IMR-90 (cell line): Measurements from ENCODE around the gene MRPL51. TPM values are rescaled to one million over a fixed set of nuclear protein-coding genes. Genes with fewer than 3 reads are reported as not detected.

Experiments used
- ATAC-seq: fragments of 200-7000 bp; cut with Tn5 transposase; 2 replicates; pipeline ENCODE4 v1.9.1; 2020; ENCODE audit warnings: low read depth, mild to moderate bottlenecking, moderate library complexity
- BruUV-seq: library from RNA; stranded (reverse); fragments of 400-500 nt; replicated peaks from 2 replicates; lab custom pipeline; 2021; lab: Mats Ljungman, UMichigan
- CTCF ChIA-PET: fragments of 300-600 bp; formaldehyde crosslinking; extraction: SDS; loops from one replicate; lab custom pipeline; 2021; ENCODE audit warnings: antibody characterized with exemption; lab: Yijun Ruan, JAX
- POLR2A ChIA-PET: fragments of 300-600 bp; sonication (Branson Sonifier 250); formaldehyde crosslinking; loops from one replicate; lab custom pipeline; 2022; ENCODE audit warnings: antibody characterized with exemption; ENCODE audit not compliant: unreplicated experiment; lab: Charles Lee
- DNase-seq: peaks from one replicate; pipeline ENCODE4 v3.0.0; 2013
- H2AFZ ChIP-seq: replicated peaks from 2 replicates; pipeline ENCODE3; 2013; ENCODE audit warnings: low read length, mild to moderate bottlenecking; ENCODE audit not compliant: poor library complexity
- H2AK5ac ChIP-seq: 2 replicates; pipeline ENCODE4 v1.6.1; 2013; ENCODE audit warnings: low read depth, low read length, inconsistent platforms
- H2AK9ac ChIP-seq: replicated peaks from 2 replicates; pipeline ENCODE3; 2013; ENCODE audit warnings: mild to moderate bottlenecking, low read depth, low read length, moderate library complexity; ENCODE audit not compliant: poor library complexity
- H2BK120ac ChIP-seq: 2 replicates; pipeline ENCODE4 v1.6.1; 2013; ENCODE audit warnings: low read depth, low read length, inconsistent platforms
- H2BK15ac ChIP-seq: 3 replicates; pipeline ENCODE4 v1.6.1; 2013; ENCODE audit warnings: low read depth, low read length, inconsistent platforms
- H2BK20ac ChIP-seq: 2 replicates; pipeline ENCODE4 v1.6.1; 2013; ENCODE audit warnings: low read depth, mild to moderate bottlenecking, inconsistent platforms, low read length, moderate library complexity
- H2BK5ac ChIP-seq: 2 replicates; pipeline ENCODE4 v1.6.1; 2013; ENCODE audit warnings: mild to moderate bottlenecking, low read depth, low read length, inconsistent platforms; ENCODE audit not compliant: poor library complexity, severe bottlenecking
- H3K14ac ChIP-seq: replicated peaks from 2 replicates; pipeline ENCODE4 v1.6.1; 2013; ENCODE audit warnings: low read depth, low read length, inconsistent platforms
- H3K18ac ChIP-seq: 2 replicates; pipeline ENCODE4 v1.6.1; 2013; ENCODE audit warnings: low read depth, low read length, control low read depth
- H3K23ac ChIP-seq: 2 replicates; pipeline ENCODE4 v1.6.1; 2013; ENCODE audit warnings: low read depth, low read length, inconsistent platforms
- H3K27ac ChIP-seq: 2 replicates; pipeline ENCODE4 v1.5.1; 2013; ENCODE audit warnings: mild to moderate bottlenecking, control low read depth, low read length; ENCODE audit not compliant: insufficient read depth
- H3K27me3 ChIP-seq: 2 replicates; pipeline ENCODE4 v1.6.1; 2013; ENCODE audit warnings: low read length; ENCODE audit not compliant: control insufficient read depth, insufficient read depth
- H3K36me3 ChIP-seq: 2 replicates; pipeline ENCODE4 v1.6.1; 2013; ENCODE audit warnings: low read length, mixed read lengths; ENCODE audit not compliant: control insufficient read depth, insufficient read depth
- H3K4ac ChIP-seq: 2 replicates; pipeline ENCODE4 v1.6.1; 2013; ENCODE audit warnings: low read depth, low read length, inconsistent platforms
- H3K4me1 ChIP-seq: 2 replicates; pipeline ENCODE4 v1.6.1; 2013; ENCODE audit warnings: low read length, mixed read lengths; ENCODE audit not compliant: control insufficient read depth, insufficient read depth
- H3K4me2 ChIP-seq: 2 replicates; pipeline ENCODE4 v1.6.1; 2013; ENCODE audit warnings: low read depth, mild to moderate bottlenecking, control low read depth, low read length, moderate library complexity
- H3K4me3 ChIP-seq: 2 replicates; pipeline ENCODE4 v1.5.1; 2013; ENCODE audit warnings: low read depth, mild to moderate bottlenecking, control low read depth, low read length, moderate library complexity; ENCODE audit not compliant: insufficient read depth
- H3K56ac ChIP-seq: 2 replicates; pipeline ENCODE4 v1.6.1; 2013; ENCODE audit warnings: low read length, inconsistent platforms; ENCODE audit not compliant: insufficient read depth; ENCODE audit errors: extremely low read depth
- H3K79me1 ChIP-seq, 2 experiments: 2 replicates each; pipeline ENCODE4 v1.6.1; 2013; ENCODE audit warnings: low read length in 2 of 2, inconsistent platforms in 1 of 2, low read depth in 1 of 2
- H3K9ac ChIP-seq: 2 replicates; pipeline ENCODE4 v1.6.1; 2013; ENCODE audit warnings: low read depth, low read length, control low read depth
- H3K9me1 ChIP-seq: 2 replicates; pipeline ENCODE4 v1.6.1; 2013; ENCODE audit warnings: low read length, inconsistent platforms; ENCODE audit not compliant: insufficient read depth
- H3K9me3 ChIP-seq: 2 replicates; pipeline ENCODE4 v1.6.1; 2013; ENCODE audit warnings: low read length; ENCODE audit not compliant: control insufficient read depth, insufficient read depth
- H4K20me1 ChIP-seq: 2 replicates; pipeline ENCODE4 v1.6.1; 2013; ENCODE audit warnings: low read length, inconsistent platforms; ENCODE audit not compliant: insufficient read depth
- H4K5ac ChIP-seq: 2 replicates; pipeline ENCODE4 v1.6.1; 2013; ENCODE audit warnings: mild to moderate bottlenecking, low read depth, low read length, control low read depth
- H4K8ac ChIP-seq, 2 experiments: 2 replicates each; pipeline ENCODE4 v1.6.1; 2013; ENCODE audit warnings: low read depth in 2 of 2, low read length in 2 of 2, control low read depth in 1 of 2, inconsistent platforms in 1 of 2
- H4K91ac ChIP-seq: 2 replicates; pipeline ENCODE4 v1.6.1; 2013; ENCODE audit warnings: low read depth, low read length, inconsistent platforms; ENCODE audit not compliant: insufficient read depth
- BHLHE40 ChIP-seq: fragments of 150-350 bp; IDR thresholded peaks from 2 replicates; pipeline ENCODE4 v1.6.1; 2016; ENCODE audit warnings: mild to moderate bottlenecking, low read depth, low read length
- CEBPB ChIP-seq: IDR thresholded peaks from 2 replicates; pipeline ENCODE4 v1.6.1; 2012; ENCODE audit warnings: low read depth, low read length, improper control_type of control experiment
- MAZ ChIP-seq: IDR thresholded peaks from 2 replicates; pipeline ENCODE4 v1.6.1; 2012; ENCODE audit warnings: low read depth, mild to moderate bottlenecking, low read length, improper control_type of control experiment, moderate library complexity, borderline replicate concordance
- MXI1 ChIP-seq: IDR thresholded peaks from 2 replicates; pipeline ENCODE4 v1.6.1; 2012; ENCODE audit warnings: low read depth, mild to moderate bottlenecking, low read length, moderate library complexity, borderline replicate concordance
- POLR2A ChIP-seq: IDR thresholded peaks from 2 replicates; pipeline ENCODE4 v1.6.1; 2012; ENCODE audit warnings: mild to moderate bottlenecking, low read depth, low read length
- RCOR1 ChIP-seq: IDR thresholded peaks from 2 replicates; pipeline ENCODE4 v1.6.1; 2012; ENCODE audit warnings: mild to moderate bottlenecking, low read length, improper control_type of control experiment; ENCODE audit not compliant: insufficient replicate concordance
- RFX5 ChIP-seq: IDR thresholded peaks from 2 replicates; pipeline ENCODE4 v1.8.0; 2012; ENCODE audit warnings: low read depth, mild to moderate bottlenecking, low read length, moderate library complexity
- SMC3 ChIP-seq: fragments of 150-350 bp; IDR thresholded peaks from 2 replicates; pipeline ENCODE4 v1.6.1; 2016; ENCODE audit warnings: low read depth, mild to moderate bottlenecking, antibody characterized with exemption, low read length, moderate library complexity
- WGBS, 2 experiments: methylation state at CpG; one replicate each; pipeline versions ENCODE4 v1.1.5 to v1.1.7; 2013; ENCODE audit warnings: missing lambda C conversion rate in 2 of 2; ENCODE audit not compliant: insufficient read length in 1 of 2; ENCODE audit errors: extremely low coverage in 2 of 2; 5-methylcytosine and 5-hydroxymethylcytosine counted together
- dilution Hi-C: fragments of 300-500 bp; cut with HindIII; formaldehyde crosslinking; loops from one replicate; pipeline ENCODE4 v1.14.3; 2018; ENCODE audit warnings: low sequenced_read_pairs; ENCODE audit not compliant: unreplicated experiment
- in situ Hi-C: fragments of 300-500 bp; cut with MboI; formaldehyde crosslinking; loops from 3 replicates; pipeline ENCODE4 v1.14.3; 2019; ENCODE audit warnings: low sequenced_read_pairs, inconsistent platforms, mixed read lengths
- intact Hi-C: fragments of 100-400 bp; cut with micrococcal nuclease; formaldehyde crosslinking; loops from 2 replicates; pipeline ENCODE4 v1.10.0; 2022
- polyA plus RNA-seq, 3 experiments: library from polyadenylated mRNA; depleted of rRNA; stranded (reverse); fragments of >200 nt; gene quantifications; 2 replicates each; pipeline ENCODE4 v1.2.3, GENCODE V29; 2012; ENCODE audit warnings: low replicate concordance in 1 of 3
- total RNA-seq: library from RNA; depleted of rRNA; stranded (reverse); fragments of >200 nt; gene quantifications from 2 replicates; pipeline ENCODE4 v1.2.3, GENCODE V29; 2012
- TF ChIP-seq, protein P1 (sequence below): conservative IDR thresholded peaks from 2 replicates; pipeline ENCODE4 v1.5.1; 2012; ENCODE audit warnings: mild to moderate bottlenecking, low read depth, low read length, improper control_type of control experiment
- TF ChIP-seq, protein P2 (sequence below): fragments of 150-350 bp; IDR thresholded peaks from 2 replicates; pipeline ENCODE4 v1.6.1; 2016; ENCODE audit warnings: low read depth, mild to moderate bottlenecking, low read length, moderate library complexity, borderline replicate concordance

Gene MRPL51
- total and polyA plus RNA-seq, 2 of the 4 experiments (the other 2 are of a cell fraction): 80.1 to 160 TPM

DNA sequence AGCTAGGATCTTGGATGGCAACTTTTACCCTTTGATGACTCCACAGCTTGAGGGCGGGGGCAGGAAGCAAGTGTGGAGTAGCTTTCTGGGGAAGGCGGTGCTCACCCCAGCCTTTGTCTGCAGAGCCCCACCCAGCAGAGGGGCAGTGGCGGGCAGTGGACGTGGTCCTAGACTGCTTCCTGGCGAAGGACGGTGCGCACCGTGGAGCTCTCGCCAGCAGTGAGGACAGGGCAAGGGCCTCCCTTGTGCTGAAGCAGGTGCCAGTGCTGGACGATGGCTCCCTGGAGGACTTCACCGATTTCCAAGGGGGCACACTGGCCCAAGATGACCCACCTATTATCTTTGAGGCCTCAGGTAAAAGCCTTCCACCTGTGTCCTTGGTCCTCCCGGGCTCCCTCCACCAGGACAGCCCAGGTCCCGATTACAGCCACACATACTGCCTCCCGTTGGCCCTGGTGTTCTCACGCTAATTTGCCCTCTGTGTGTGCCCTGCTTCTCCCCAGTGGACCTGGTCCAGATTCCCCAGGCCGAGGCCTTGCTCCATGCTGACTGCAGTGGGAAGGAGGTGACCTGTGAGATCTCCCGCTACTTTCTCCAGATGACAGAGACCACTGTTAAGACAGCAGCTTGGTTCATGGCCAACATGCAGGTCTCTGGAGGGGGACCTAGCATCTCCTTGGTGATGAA lies 40.0 kb downstream of the MRPL51 start:
- CTCF ChIA-PET: interaction anchor here (0.5 kb wide), 1 partner anchor 246 kb away, joined by 3 read pairs; no protein-coding TSS in a partner anchor
- dilution Hi-C loops: no loop called here
- POLR2A ChIA-PET: no interaction called here

More for the DNA sequence above, 40.0 kb downstream of the MRPL51 start:
- no peak overlapping the region for H3K9ac ChIP-seq
- peak overlapping the region; percentile 99 for H4K91ac ChIP-seq
- peak overlapping the region; percentile 98; the same call in 1 of the 2 replicates for H3K27ac ChIP-seq
- H3K4ac ChIP-seq: peak overlapping the region; percentile 100
- peak overlapping the region; percentile 64 for H2BK20ac ChIP-seq
- ATAC-seq: no peak
- no TSS peak for BruUV-seq
- H3K14ac ChIP-seq: peak overlapping the region; percentile 99
- intact Hi-C loops: no loop called here
- no peak overlapping the region; the same call in 2 of the 3 replicates for H2BK15ac ChIP-seq
- peak overlapping the region; percentile 87; the same call in 1 of the 2 replicates for H3K4me2 ChIP-seq
- peaks cover 20% of the 10 kb centered on the region for H3K9me1 ChIP-seq
- H4K20me1 ChIP-seq: no peaks in the 10 kb centered on the region
- peak overlapping the region; percentile 99; the same call in 1 of the 2 replicates for H3K23ac ChIP-seq
- peak overlapping the region; percentile 95; the same call in 1 of the 2 replicates for H2BK120ac ChIP-seq
- no peak for DNase-seq
- WGBS, 2 experiments: 91% methylated on average over 7 of the region's 17 CpGs; no CpG with 5 or more reads in 1 of the 2 experiments
- H3K79me1 ChIP-seq: peaks cover 16 to 37% of the 10 kb centered on the region in 2 experiments
- no peaks in the 10 kb centered on the region for H3K27me3 ChIP-seq
- H2BK5ac ChIP-seq: peak overlapping the region; percentile 22
- H3K4me1 ChIP-seq: peaks cover 16% of the 10 kb centered on the region
- H3K36me3 ChIP-seq: peaks cover 9% of the 10 kb centered on the region
- H2AK9ac ChIP-seq: peak overlapping the region; percentile 98
- peak overlapping the region; percentile 99 for H2AK5ac ChIP-seq
- no peak overlapping the region for H3K18ac ChIP-seq
- no peaks in the 10 kb centered on the region for H3K9me3 ChIP-seq
- no peak overlapping the region for H3K56ac ChIP-seq
- no peak overlapping the region for H3K4me3 ChIP-seq
- peak overlapping the region; percentile 99; the same call in 1 of the 2 replicates for H4K5ac ChIP-seq
- no peak for TF ChIP-seq RFX5
- TF ChIP-seq BHLHE40: no peak
- TF ChIP-seq RCOR1: no peak
- TF ChIP-seq MXI1: no peak
- TF ChIP-seq MAZ: no peak
- no peak for TF ChIP-seq SMC3
- TF ChIP-seq, protein P1, sequence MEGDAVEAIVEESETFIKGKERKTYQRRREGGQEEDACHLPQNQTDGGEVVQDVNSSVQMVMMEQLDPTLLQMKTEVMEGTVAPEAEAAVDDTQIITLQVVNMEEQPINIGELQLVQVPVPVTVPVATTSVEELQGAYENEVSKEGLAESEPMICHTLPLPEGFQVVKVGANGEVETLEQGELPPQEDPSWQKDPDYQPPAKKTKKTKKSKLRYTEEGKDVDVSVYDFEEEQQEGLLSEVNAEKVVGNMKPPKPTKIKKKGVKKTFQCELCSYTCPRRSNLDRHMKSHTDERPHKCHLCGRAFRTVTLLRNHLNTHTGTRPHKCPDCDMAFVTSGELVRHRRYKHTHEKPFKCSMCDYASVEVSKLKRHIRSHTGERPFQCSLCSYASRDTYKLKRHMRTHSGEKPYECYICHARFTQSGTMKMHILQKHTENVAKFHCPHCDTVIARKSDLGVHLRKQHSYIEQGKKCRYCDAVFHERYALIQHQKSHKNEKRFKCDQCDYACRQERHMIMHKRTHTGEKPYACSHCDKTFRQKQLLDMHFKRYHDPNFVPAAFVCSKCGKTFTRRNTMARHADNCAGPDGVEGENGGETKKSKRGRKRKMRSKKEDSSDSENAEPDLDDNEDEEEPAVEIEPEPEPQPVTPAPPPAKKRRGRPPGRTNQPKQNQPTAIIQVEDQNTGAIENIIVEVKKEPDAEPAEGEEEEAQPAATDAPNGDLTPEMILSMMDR: no peak
- no peak for TF ChIP-seq CEBPB
- TF ChIP-seq POLR2A: no peak
- TF ChIP-seq, protein P2, sequence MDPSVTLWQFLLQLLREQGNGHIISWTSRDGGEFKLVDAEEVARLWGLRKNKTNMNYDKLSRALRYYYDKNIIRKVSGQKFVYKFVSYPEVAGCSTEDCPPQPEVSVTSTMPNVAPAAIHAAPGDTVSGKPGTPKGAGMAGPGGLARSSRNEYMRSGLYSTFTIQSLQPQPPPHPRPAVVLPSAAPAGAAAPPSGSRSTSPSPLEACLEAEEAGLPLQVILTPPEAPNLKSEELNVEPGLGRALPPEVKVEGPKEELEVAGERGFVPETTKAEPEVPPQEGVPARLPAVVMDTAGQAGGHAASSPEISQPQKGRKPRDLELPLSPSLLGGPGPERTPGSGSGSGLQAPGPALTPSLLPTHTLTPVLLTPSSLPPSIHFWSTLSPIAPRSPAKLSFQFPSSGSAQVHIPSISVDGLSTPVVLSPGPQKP: no peak
- peak overlapping the region; percentile 95 for H2AFZ ChIP-seq
- peak overlapping the region; percentile 94 to 100; a peak in 3 of 4 replicates for H4K8ac ChIP-seq
- in situ Hi-C loops: loop anchor here (25.0 kb wide), 1 partner anchor 266 kb away; no protein-coding TSS in a partner anchor
